Superior temporal gyrus (tissue), 1 donor: ENCODE data around the gene STMN1.

ENCODE experiments used
- DNase-seq: peaks from one replicate; pipeline ENCODE4 v3.0.0-alpha.2; 2016; ENCODE audit errors: extremely low spot score

STMN1 gene

DNA sequence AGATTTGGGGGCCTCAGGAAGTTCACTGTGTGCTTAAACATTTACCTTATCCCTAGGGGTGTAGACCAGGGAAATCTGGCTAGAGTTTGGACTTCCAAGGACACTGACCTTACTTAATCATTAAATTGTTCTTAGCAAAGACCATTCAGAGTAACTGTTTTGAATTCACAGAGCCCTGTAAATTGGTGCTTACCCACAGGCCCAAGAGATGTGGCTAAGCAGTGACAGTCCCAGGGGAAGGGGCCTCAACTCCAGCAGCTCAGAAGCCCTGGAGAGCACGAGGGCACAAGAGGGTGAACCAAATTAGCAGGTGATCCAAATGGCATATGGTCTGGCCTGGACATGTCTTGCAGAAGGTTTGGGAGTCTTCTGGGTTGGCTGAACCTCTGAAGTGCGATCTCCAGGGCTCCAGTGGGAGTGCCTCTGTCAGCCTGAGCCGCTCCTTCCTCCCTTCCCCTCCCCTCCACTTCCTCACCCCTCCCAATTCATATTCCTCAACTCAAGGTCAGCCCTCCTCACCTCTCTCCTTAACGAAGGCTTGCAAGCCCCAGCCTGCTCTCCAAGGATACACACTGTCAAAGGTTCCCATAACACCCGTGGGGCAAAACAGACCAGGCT lies 35.0 kb downstream of the STMN1 start:
- no peak for DNase-seq

- DNase-seq: no peak
These were observed 35.6 kb downstream of the STMN1 start for GRCh38 chr1:25870614-25871013.

GRCh38 chr1:25869909-25870606 lies 36.2 kb downstream of the STMN1 start:
- DNase-seq: no peak

GRCh38 chr1:25867210-25867991 lies 38.8 kb downstream of the STMN1 start:
- DNase-seq: no peak

- no peak for DNase-seq
These were observed 39.9 kb downstream of the STMN1 start for GRCh38 chr1:25866288-25866687.

- DNase-seq: no peak
These were observed 41.8 kb downstream of the STMN1 start for GRCh38 chr1:25864434-25864833.

DNA sequence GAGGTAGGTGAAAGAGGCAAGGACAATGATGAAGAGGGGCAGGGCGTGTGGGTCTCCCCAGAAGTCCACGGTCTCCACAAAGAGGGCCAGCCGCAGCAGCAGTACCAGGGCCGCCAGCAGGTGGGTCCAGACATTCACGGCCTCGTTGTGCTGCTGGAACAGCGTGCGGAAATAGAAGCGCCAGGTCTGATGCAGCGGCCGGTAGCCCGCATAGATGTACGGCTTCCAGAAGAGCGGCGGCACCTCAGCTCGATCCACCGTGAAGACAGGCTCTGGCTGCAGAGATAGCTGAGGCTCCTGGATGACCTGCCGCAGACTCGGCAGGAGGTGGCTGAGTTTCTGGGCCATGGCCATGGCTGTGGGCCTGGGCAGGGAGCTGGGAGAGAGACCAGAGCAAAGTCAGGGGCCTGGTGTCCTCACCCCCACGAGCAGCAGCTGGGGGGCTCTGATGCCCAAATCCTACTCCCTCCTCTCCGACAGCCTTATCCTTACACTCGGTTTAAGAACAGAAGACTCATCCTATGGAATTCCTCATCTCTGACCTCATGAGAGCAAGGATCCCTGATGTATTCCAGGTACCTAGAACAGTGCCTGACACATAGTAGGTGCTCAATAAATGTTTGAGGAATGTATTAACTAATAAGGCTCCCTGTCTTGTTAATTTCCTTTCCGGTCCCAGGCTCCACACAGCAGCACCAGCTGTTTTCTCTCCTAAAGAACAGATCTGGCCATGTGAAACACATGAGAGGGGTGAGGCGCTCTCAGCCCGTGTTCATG lies 42.5 kb downstream of the STMN1 start:
- DNase-seq: no peak

DNA sequence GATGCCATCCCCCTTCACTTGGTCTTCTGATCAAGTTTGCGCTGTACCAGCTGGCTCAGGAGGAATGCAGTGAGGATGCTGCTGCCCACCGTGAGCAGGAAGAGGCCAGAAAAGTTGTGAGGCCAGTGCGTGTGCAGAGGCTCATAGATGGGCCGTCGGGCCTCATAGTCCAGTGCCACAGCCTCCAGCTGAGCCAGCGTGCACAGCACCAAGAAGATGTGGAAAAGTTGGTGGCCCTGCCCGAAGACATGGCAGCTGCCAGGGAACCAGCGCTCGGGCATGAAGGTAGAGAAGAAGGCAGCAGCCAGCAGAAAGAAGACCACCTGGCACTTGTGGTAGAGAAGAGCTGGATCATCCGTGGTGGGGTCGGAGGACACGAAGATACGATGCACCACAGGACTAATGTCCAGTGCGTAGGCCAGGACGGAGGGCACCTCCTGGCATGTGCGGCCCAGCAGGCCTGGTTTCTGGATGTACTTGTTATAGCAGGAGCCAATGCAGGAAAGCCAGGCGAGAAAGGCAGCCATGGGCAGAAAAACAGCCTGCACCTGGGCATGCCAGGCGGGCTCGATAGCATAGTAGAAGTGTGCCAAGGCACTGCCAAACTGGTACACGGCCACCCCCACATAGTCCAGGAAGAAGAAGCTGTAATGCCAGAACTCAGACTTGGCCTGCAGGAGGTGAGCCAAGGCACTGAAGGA lies 43.3 kb downstream of the STMN1 start:
- DNase-seq: no peak

GRCh38 chr1:25861316-25862286 lies 44.6 kb downstream of the STMN1 start:
- DNase-seq: no peak

DNA sequence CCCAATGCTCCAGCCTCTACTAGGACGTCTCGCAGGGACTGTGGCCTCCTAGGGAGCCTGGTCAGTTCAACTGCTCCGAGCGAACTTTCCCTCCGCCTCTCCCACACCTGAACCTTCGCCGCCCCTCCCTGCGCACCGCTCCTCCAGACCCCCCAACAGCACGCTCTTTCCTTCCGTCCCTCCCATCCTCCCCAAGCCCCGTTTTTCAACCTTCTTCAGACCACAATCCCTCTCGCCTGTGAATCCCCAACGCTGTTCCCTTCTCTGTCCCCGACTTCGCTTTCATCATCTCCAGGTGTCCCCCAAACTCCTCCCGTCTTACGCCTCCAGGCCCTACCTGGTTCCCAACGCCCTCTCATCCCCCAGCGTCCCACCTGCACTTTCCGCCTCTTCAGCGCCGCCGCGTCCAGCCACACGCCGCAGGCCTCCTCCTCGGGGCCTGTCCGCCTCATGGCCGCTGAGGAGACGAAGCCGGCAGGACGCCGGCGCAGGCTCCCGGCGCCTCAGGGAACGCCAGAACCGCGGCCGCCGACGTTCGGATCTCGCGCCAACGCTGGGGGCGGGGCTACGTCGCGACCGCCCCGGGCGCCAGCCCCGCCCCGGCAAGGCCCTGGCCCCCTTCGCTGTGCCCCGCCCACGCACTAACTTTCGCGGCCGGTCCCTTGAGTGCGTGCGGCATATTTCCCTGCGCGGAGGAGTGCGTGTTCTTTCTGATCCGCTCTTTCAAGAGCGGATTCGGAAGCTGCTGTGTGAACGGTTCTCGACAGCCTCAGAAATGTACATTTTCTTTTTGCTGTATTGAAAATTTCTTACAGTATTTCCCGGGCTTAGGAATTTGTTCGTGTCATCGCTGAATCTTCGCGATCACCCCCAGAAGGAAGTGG lies 47.1 kb downstream of the STMN1 start, which contains the start of gene AUNIP:
TSS of gene AUNIP (minus strand) at position 552 of the 884 bp plus-strand sequence. CDS start at position 452, 100 bp downstream.
- DNase-seq: peak; percentile 77

- no peak for DNase-seq
These were observed 47.7 kb downstream of the STMN1 start for GRCh38 chr1:25858494-25858893.

DNA sequence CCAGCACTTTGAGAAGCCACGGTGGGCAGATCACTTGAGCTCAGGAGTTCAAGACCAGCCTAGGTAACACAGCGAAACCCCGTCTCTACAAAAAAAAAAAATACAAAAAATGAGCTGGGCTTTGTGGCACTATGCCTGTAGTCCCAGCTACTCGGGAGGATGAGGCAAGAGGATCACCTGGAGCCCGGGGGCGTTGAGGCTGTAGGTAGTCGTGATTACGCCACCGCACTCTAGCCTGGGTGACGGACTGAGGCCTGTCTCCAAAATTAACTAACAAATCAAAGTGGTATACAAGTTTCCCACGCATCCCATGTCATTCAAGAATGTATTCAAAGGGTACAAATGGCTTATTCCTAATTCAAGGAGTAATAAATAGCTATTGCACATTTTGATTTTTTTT lies 49.4 kb downstream of the STMN1 start:
- no peak for DNase-seq

- DNase-seq: no peak
These were observed 51.7 kb downstream of the STMN1 start for GRCh38 chr1:25854554-25854953.
